Adipocyte (in vitro differentiated cells): ENCODE measurements around the gene TMEM116.
"Not testable (repeated sequence)": the region's sequence is repeated elsewhere in the genome, so short reads cannot be mapped to it uniquely, and the experiment has no call there.

ENCODE experiments used
- DNase-seq: peaks from one replicate; pipeline ENCODE4 v3.0.0-alpha.2; 2015; ENCODE audit warnings: low read depth
- H3K27me3 ChIP-seq: replicated peaks from 2 replicates; pipeline ENCODE4 v1.7.0; 2013; ENCODE audit warnings: mild to moderate bottlenecking, low read length, moderate library complexity; ENCODE audit not compliant: control insufficient read depth, insufficient read depth
- H3K36me3 ChIP-seq: 2 replicates; pipeline ENCODE4 v1.7.0; 2013; ENCODE audit warnings: low read length, mild to moderate bottlenecking, moderate library complexity; ENCODE audit not compliant: control insufficient read depth, insufficient read depth, severe bottlenecking
- H3K4me1 ChIP-seq: 2 replicates; pipeline ENCODE4 v1.7.0; 2013; ENCODE audit warnings: mild to moderate bottlenecking, low read length, moderate library complexity; ENCODE audit not compliant: control insufficient read depth, insufficient read depth
- H3K4me3 ChIP-seq: 2 replicates; pipeline ENCODE4 v1.7.0; 2013; ENCODE audit warnings: mild to moderate bottlenecking, low read length, moderate library complexity
- H3K9ac ChIP-seq: 2 replicates; pipeline ENCODE4 v1.7.0; 2013; ENCODE audit warnings: mild to moderate bottlenecking, low read length, moderate library complexity
- H3K9me3 ChIP-seq: 2 replicates; pipeline ENCODE4 v1.7.0; 2013; ENCODE audit warnings: mild to moderate bottlenecking, low read length, moderate library complexity; ENCODE audit not compliant: control insufficient read depth

Gene TMEM116

GRCh38 chr12:111971800-111972199 lies 41.2 kb downstream of the TMEM116 start:
- H3K4me1 ChIP-seq, result no peaks in the 10 kb centered on the region
- no peaks in the 10 kb centered on the region for H3K27me3 ChIP-seq
- no peak for DNase-seq

GRCh38 chr12:111964935-111965334 lies 48.0 kb downstream of the TMEM116 start:
- Histone ChIP-seq H3K4me3 (no peak overlapping the region), H3K36me3 (no peaks in the 10 kb centered on the region), H3K9ac (no peak overlapping the region), H3K9me3 (peaks cover 3% of the 10 kb centered on the region), H3K4me1 (no peaks in the 10 kb centered on the region), H3K27me3 (no peaks in the 10 kb centered on the region)
- DNase-seq, result no peak

More at GRCh38 chr12:111971800-111972199, 41.2 kb downstream of the TMEM116 start:
- H3K4me3 ChIP-seq, result no peak overlapping the region
- H3K9ac ChIP-seq, result no peak overlapping the region
- peaks cover 15% of the 10 kb centered on the region for H3K9me3 ChIP-seq
- no peaks in the 10 kb centered on the region for H3K36me3 ChIP-seq

GRCh38 chr12:111959518-111959917 lies 53.4 kb downstream of the TMEM116 start:
- H3K4me1 ChIP-seq, H3K36me3 ChIP-seq, H3K9ac ChIP-seq, H3K27me3 ChIP-seq, DNase-seq, H3K9me3 ChIP-seq, H3K4me3 ChIP-seq: not testable (repeated sequence)

GRCh38 chr12:111957224-111957623 lies 55.7 kb downstream of the TMEM116 start:
- H3K9me3 ChIP-seq, H3K4me1 ChIP-seq, H3K9ac ChIP-seq, H3K36me3 ChIP-seq, H3K27me3 ChIP-seq, DNase-seq, H3K4me3 ChIP-seq: not testable (repeated sequence)

- no peaks in the 10 kb centered on the region for H3K27me3 ChIP-seq
- H3K9me3 ChIP-seq, result no peaks in the 10 kb centered on the region
- no peak overlapping the region for H3K9ac ChIP-seq
- no peak overlapping the region for H3K4me3 ChIP-seq
- peaks cover 17% of the 10 kb centered on the region for H3K4me1 ChIP-seq
- H3K36me3 ChIP-seq, result no peaks in the 10 kb centered on the region
- no peak for DNase-seq
Observed at GRCh38 chr12:111954969-111955368, 58.0 kb downstream of the TMEM116 start.

GRCh38 chr12:111953455-111953854 lies 59.5 kb downstream of the TMEM116 start:
- H3K27me3 ChIP-seq, result no peaks in the 10 kb centered on the region
- no peak for DNase-seq
- H3K9me3 ChIP-seq, result no peaks in the 10 kb centered on the region
- H3K4me1 ChIP-seq, result peaks cover 17% of the 10 kb centered on the region
- H3K4me3 ChIP-seq, result no peak overlapping the region
- no peak overlapping the region for H3K9ac ChIP-seq
- no peaks in the 10 kb centered on the region for H3K36me3 ChIP-seq

GRCh38 chr12:111952084-111952787 lies 60.7 kb downstream of the TMEM116 start:
- not testable (repeated sequence) for H3K4me3 ChIP-seq, H3K36me3 ChIP-seq, H3K9me3 ChIP-seq, H3K9ac ChIP-seq, H3K27me3 ChIP-seq, DNase-seq
- peaks cover 17% of the 10 kb centered on the region for H3K4me1 ChIP-seq

- H3K27me3 ChIP-seq, H3K4me3 ChIP-seq, H3K9me3 ChIP-seq, H3K9ac ChIP-seq, DNase-seq, H3K36me3 ChIP-seq: not testable (repeated sequence)
- H3K4me1 ChIP-seq, result peaks cover 17% of the 10 kb centered on the region
Observed at GRCh38 chr12:111950961-111951676, 61.8 kb downstream of the TMEM116 start.

GRCh38 chr12:111943929-111944328 lies 69.0 kb downstream of the TMEM116 start:
- Histone ChIP-seq H3K36me3 (no peaks in the 10 kb centered on the region), H3K27me3 (no peaks in the 10 kb centered on the region), H3K9ac (no peak overlapping the region), H3K4me3 (no peak overlapping the region), H3K9me3 (no peaks in the 10 kb centered on the region), H3K4me1 (no peaks in the 10 kb centered on the region)
- no peak for DNase-seq

GRCh38 chr12:111942557-111942956 lies 70.4 kb downstream of the TMEM116 start:
- no peaks in the 10 kb centered on the region for H3K4me1 ChIP-seq
- H3K9ac ChIP-seq, result no peak overlapping the region
- no peaks in the 10 kb centered on the region for H3K36me3 ChIP-seq
- no peak overlapping the region for H3K4me3 ChIP-seq
- no peaks in the 10 kb centered on the region for H3K9me3 ChIP-seq
- H3K27me3 ChIP-seq, result no peaks in the 10 kb centered on the region
- DNase-seq, result peak; percentile 58

GRCh38 chr12:111937429-111937828 lies 75.5 kb downstream of the TMEM116 start:
- Histone ChIP-seq H3K27me3 (no peaks in the 10 kb centered on the region), H3K36me3 (peaks cover under 1% of the 10 kb centered on the region), H3K9me3 (no peaks in the 10 kb centered on the region), H3K4me3 (no peak overlapping the region), H3K9ac (no peak overlapping the region), H3K4me1 (no peaks in the 10 kb centered on the region)
- DNase-seq, result no peak
